Measurements from ENCODE around the gene CLDN14. TPM values are rescaled to one million over a fixed set of nuclear protein-coding genes. Genes with fewer than 3 reads are reported as not detected.

The CLDN14 gene
- not detected in 2 replicates for total RNA-seq (2014; rRNA removed; shearing (Covaris generic))

GRCh38 chr21:36479415-36480402 is at the start of gene CLDN14:
TSS of gene CLDN14 (minus strand) at chr21:36480122. CDS start at chr21:36461695, 18,427 bp downstream.
- DNase-seq (ENCODE audit: low spot score): no peak

GRCh38 chr21:36528716-36529115 is 48.8 kb upstream of the CLDN14 start:
- no peak for DNase-seq (ENCODE audit: low spot score)

DNA sequence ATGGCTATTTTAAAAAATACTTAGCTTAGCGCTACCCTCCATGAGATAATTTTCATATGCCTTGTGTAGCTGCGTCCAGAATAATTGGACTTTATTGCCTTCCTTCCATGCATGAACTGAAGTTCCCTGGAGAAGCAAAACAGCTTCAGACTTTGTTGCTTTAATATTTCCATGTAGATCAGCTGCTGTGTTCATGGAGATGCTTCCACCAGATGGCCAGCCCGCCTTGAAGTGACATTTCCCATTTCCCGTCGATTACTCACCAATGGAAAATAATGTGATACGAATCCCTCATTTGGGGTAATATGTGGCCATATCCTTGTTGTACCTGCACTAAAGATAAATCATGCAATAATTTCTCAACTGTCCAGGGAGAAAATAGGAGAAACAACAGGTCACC is 47.4 kb upstream of the CLDN14 start:
- DNase-seq (ENCODE audit: low spot score): no peak

- no peak for DNase-seq (ENCODE audit: low spot score)
Measured at GRCh38 chr21:36526104-36526503, 46.2 kb upstream of the CLDN14 start.

DNA sequence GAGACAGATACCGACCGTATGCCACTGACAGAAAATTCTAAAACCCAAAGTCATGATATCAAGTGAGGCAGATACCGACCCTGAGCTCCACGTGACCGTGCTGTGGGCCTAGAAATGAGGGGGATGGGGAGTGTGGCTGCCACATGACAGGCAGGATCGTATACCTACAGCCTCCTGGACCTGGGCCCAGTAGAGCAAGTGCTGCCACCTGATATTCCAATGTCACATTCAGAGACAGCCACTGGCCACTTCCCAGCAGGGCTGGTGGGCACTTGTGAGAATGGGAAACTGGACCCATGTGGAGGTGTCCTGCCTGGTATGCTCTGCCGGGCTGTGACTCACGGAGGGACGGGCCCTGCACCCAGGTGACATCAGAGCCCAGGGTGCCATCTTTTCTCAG is 44.6 kb upstream of the CLDN14 start:
- DNase-seq (ENCODE audit: low spot score): no peak

- DNase-seq (ENCODE audit: low spot score): no peak
Measured at GRCh38 chr21:36522219-36522808, 42.4 kb upstream of the CLDN14 start.

GRCh38 chr21:36518883-36519492 is 39.1 kb upstream of the CLDN14 start:
- DNase-seq (ENCODE audit: low spot score): no peak

DNA sequence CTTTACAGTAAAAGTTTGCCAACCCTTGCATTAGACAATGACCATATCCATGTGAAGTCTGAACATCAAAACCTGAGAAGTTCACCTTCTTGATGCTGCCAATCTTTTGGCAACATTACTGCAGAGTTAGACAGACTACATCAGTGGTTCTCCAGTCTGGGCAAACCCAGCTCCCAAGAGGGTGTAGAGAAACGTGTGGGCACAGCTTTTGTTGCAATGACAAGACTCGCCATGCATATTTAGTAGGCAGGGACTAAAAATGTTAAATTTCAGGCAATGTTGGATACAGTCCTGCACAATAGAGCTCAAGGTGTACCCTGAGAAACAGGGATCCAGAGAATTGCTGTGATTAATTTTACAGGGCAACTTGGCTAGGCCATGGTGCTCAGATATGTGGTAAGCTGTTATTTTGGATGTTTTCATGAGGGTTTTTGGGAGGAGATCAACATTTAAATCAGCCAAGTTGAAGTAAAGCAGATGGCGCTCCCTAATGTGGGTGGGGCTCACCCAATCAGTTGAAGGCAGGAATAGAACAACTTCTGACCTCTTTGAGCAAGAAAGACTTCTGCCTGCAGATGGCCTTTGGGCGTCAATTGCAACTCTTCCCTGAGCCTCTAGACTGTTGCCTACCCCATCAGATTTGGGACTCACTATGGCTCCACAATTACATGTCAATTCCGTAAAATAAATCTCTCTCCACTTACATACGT is 37.6 kb upstream of the CLDN14 start:
- no peak for DNase-seq (ENCODE audit: low spot score)

DNA sequence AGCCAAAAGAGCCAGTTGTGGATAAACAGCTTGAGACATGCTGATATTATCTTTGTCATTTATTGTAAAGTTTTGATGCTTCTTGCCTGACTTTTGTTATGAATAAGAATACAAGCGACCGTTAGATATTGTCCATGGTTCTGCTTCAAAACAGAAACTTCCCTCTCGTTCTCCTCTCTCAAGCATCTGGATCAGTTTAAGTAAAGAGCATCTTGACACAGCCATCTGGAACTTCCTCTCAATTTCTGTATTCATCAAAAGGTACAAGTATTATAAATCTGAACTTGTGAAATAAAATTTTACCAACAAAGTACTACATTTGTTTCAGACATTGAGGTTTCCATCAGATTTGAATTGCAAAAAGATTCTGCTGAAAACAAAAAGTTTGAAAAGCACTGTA is 36.4 kb upstream of the CLDN14 start:
- DNase-seq (ENCODE audit: low spot score): no peak

GRCh38 chr21:36513430-36513829 is 33.5 kb upstream of the CLDN14 start:
- DNase-seq (ENCODE audit: low spot score): no peak

- DNase-seq (ENCODE audit: low spot score): no peak
Measured at GRCh38 chr21:36512971-36513370, 33.0 kb upstream of the CLDN14 start.

DNA sequence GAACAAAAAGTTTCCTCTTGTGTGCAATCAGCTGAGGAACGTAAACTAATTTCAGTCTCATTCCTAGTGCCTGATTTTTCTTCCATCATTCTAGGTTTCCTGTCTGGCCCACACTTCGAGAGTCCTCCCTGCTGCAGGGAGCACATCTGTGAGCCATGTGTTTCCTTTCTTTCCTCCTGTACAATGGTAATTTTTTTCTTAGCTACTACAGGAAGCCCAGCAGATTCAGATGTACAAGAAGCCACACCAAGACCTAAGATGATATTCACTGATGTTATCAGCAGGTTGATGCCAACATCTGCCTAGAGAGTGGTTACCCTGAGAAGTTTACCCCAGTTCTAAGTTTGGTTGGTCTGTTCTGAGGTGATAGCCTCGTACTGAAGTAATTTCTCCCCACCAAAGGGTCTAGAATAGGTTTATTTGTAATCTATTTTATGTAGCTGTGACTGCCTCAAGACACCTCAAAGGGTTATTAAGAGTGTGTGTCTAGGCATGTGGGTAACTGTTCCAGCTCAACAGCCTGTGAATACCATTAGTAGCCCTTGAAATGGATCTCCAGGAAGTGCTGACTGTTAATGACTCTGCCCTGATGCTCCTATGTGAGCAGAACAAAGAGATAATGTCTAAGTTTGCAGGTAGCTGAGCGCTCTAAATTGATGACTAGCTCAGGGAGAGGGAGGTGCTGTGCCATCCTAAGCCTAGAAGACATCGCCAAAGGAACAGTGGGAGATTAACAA is 31.7 kb upstream of the CLDN14 start:
- DNase-seq (ENCODE audit: low spot score): no peak

DNA sequence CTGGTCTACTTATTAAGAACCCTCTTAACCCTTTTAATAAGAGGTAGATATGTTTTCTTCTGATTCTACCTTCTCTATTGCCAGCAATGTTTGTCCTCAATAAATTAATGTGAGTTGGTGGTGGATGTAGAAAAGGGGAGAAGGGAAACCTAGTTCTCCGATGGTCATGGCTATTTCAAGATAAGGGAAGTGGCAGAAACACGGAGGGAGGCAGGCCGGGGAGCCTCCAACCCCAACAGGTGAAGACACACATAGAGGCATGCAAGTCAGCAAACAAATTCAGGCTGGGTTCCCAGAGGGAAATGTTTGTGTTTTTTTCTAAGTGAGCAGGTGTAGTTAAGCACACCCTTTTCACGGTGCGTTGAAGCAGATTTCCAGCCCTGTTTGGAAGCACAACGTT is 31.0 kb upstream of the CLDN14 start:
- no peak for DNase-seq (ENCODE audit: low spot score)

- no peak for DNase-seq (ENCODE audit: low spot score)
Measured at GRCh38 chr21:36509973-36510664, 30.2 kb upstream of the CLDN14 start.

DNA sequence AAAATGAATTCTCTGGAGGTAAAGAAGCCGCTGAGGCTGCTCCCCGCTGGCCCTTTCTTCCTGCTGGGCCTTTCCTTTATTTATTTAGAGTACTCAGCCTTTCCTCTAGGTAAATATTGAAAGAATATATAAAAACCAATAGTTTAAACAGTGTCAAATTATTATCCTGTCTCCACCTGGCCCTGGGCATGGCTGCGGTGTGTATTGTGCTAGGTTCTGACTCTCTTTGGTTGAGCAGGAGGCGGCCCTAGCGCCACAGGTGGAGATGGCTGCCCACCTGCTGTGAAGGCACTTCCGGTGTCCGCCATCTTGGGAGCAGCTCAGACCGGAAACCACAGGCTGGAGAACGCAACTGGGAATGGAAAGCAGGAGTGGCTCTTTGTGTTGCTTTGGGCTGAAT is 29.0 kb upstream of the CLDN14 start:
- no peak for DNase-seq (ENCODE audit: low spot score)

DNA sequence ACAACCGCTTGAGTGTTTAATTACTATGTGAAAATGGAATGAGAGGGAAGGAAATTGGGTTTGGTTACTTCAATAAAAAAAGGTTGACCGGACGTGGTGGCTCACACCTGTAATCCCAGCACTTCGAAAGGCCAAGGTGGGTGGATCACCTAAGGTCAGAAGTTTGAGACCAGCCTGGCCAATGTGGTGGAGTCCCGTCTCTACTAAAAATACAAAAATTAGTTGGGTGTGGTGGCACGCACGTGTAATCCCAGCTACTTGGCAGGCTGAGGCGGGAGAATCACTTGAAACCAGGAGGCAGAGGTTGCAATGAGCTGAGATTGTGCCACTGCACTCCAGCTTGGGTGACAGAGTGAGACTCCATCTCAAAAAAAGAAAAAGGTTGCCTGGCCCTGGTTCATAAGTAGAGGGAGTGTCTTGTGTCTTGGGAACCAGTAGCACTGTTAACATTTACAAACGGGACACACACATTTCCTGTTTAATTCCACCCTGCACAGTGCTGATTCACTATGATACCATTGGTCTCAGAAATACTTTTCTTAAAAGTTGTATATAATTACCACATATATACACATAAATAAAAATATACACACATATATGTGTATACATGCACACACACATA is 27.6 kb upstream of the CLDN14 start:
- no peak for DNase-seq (ENCODE audit: low spot score)

DNA sequence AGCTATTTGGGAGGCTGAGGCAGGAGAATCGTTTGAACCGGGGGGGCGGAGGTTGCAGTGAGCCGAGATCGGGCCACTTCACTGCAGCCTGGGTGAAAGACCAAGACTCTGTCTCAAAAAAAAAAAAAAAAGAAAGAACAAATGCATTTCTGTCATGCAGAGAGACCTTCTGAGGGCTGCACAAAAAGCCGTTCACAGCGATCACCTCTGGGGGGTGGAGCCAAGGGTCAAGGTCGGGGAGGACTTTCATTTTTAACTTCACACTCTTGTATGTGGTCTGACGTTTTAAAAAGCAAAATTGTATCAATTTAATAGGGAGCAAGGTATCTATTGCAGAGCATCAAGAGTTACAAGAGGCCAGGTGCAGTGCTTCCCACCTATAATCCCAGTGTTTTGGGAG is 26.6 kb upstream of the CLDN14 start:
- no peak for DNase-seq (ENCODE audit: low spot score)

DNA sequence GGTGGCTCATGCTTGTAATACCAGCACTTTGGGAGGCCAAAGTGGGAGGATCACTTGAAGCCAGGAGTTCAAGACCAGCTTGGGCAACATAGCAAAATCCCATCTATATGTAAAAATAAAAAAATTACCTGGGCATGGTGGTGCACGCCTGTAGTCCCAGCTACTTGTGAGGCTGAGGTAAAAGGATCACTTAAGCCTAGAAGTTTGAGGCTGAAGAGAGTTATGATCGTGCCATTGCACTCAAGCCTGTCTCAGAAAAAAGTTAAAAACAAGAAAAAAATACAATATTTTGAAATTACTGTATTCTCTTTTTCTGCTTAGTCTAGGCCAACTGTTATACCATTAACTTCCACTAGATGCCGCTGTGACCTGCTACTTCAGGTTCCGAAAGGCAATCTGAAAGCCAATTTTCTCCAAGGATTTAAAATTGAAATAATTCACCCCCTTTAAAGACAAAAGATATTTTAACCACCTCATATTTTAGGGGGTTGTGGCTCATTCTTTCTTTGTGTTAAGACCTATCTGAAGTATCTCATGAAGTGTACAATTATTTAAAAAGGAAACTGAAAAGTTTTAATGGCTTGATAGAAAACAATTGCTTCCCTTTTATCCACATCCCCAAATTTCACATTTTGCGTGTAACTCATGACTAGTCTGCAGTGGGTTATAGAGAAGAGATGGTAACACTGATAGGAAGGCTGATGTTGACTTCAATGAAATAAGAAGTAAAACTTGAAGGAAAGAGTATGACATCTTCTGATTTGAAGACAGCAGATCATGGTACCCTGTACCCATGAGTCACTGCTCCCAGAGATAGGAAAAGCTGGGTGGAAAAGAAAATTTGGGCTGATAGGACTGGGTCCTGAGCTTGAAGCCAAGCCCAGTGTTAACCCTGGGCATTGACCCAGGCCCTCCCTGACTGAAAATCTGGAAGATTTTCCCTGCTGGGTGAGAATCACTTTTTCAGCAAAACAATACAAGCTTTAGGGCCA is 24.4 kb upstream of the CLDN14 start:
- DNase-seq (ENCODE audit: low spot score): peak; percentile 39

DNA sequence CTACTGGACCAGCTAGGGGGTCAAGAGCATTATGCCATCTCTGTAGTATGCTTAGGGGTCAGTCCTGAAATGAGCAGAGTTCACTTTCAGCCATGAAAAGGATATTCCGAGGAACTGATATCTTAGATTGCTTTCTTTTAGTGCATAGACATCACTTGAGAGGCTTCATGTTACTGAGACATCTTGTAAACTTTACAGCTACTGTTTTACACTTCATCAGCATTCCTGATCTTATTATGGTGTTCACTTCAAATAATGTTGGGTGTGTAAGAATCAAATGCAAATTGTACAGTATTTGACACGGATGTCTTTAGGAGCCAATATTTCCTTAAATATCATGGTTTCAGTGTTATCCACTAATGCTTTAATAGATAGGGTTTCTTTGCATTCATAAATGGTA is 22.4 kb upstream of the CLDN14 start:
- no peak for DNase-seq (ENCODE audit: low spot score)

Measured in H4 (cell line).